HuH-7.5 (cell line): ENCODE measurements around the gene DNAJB4.
"Not testable (repeated sequence)": the region's sequence is repeated elsewhere in the genome, so short reads cannot be mapped to it uniquely, and the experiment has no call there.

Source experiments
- DNase-seq: peaks from one replicate; pipeline ENCODE4 v3.0.0; 2011; ENCODE audit warnings: low spot score

DNAJB4 gene

DNA sequence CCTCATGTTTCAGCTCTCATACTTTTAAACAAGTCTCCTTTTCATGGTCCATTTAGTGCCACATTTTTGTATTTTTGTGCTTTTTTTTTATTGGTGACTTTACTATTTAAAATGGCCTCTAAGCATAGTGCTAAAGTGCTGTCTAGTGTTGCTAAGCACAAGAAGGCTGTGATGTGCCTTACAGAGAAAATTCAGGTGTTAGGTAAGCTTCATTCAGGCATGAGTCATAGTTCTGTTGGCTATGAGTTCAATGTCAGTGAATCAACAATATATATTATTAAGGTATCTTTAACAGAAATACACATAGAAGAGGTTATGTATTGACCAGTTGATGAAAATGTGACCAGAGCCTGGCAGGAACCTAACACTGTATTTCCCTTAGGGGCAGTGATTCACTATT is 13.1 kb upstream of the DNAJB4 start:
- no peak for DNase-seq

DNA sequence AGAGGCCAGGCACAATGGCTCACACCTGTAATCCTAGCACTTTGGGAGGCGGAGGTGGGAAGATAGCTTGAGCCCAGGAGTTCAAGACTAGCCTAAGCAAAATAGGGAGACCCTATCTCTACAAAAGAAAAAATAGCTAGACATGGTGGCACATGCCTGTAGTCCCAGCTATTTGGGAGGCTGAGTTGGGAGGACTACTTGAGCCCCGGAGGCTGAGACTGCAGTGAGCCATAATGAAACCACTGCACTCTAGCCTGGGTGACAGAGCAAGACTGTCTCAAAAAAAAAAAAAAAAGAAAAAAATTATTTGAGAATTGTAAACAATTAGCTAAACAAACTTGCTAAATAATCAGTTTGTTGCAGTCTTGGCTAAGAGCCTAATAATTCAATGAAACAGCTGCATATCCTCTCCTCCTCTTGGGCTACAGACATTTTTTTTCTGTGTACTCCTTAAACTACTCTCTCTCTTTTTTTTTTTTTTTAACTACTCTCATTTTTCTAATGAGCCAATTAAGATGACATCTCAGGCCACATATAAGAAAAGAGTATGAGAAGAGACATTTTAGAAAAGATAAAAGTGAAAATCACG is 10.5 kb upstream of the DNAJB4 start:
- DNase-seq: no peak

DNA sequence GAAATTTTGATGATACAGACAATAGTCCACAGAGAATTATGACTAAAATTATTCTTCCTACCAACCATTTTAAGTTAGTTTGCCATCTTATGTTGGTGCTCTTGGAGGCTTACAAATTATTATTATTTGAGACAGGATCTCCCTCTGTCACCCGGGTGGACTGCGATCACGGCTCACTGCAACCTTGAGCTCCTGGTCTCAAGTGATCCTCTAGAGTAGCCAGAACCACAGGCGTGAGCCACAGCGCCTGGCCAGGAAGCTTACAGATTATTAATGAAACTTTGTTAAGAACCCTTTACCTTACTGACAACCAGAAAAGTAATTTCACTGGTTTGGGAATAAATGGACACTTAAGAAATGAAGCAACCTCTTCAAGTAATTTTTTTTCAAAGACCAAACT is 8.0 kb upstream of the DNAJB4 start:
- no peak for DNase-seq

DNA sequence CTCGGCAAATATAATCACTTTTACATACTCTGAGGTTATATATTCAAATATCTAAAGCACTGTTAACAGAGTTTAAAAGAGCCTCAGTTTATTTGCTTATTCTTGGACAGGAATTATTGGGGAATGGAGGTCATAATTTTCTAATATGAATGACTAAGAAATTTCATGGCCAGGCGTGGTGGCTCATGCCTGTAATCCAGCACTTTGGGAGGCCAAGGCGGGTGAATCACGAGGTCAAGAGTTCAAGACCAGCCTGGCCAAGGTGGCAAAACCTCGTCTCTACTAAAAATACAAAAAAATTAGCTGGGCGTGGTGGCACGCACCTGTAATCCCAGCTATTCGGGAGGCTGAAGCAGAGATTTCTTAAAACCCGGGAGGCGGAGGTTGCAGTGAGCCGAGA is 4.2 kb upstream of the DNAJB4 start:
- not testable (repeated sequence) for DNase-seq

DNA sequence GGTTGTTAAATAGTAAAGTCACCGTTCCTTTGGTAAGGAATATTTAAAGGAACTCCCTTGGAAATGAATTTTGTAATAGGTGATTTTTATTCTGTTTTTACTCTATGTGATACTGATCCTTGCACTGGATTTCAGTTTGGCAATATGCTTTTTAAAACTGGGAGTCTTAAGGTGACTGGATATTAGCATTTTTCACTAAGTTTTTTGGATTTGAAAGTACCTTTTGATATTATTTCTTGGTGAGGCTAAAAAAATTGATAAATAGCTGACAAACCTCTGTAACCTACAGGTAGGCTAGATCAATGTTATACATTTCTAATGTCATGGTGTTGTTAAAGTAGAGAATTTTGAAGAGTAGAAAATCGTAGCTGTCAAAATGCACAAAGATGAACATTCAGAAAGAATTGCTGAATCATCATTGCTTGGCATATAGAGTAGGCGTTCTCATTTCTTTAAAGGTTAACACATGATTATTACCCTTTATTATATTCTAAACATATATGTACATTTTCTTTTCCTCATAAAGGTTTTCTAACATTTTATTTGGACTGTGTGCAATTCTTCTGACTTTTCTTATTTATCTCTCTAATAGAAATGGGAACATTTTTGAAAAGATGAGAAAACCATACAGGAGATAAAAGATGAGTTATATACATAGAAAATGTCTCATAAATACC is 1.5 kb upstream of the DNAJB4 start:
- no peak for DNase-seq

DNA sequence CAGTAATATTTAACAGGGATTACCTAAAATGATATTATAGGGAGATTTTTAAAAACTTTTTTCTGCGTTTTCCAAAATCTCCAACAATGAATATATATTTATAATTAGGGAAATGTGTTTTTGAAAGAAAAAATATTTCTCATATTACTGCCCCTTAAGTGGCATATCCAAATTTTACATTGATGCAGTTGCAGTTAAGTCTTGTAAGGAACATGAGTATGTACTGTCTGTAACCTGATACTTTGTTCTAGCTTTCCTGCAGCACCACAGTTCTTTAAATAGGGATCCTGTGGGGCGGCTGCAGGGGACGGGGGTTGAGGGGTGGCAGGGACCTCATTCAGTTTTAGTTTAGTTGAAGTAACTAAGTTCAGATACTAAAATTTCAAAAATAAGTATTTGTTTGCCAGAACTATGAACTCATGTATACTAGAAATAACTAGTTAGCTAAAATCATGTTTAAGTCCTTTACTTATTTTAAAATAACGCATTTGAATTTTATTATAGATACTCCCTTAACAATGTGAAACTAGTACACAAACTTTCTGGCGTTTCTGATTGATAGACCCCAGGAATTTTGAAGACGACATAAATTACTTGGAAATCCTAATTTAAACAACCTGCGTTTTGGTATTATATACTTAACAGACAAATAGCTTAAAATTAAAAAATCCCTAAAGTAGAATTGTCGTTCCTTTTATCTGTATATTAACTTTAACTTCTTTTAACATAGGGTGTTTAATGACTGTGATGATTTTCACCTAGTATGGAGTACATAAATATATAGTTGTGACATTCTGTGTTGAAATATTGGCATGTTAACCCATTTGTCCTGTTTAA is 639 bp upstream of the DNAJB4 start:
- DNase-seq: peak; percentile 9

DNA sequence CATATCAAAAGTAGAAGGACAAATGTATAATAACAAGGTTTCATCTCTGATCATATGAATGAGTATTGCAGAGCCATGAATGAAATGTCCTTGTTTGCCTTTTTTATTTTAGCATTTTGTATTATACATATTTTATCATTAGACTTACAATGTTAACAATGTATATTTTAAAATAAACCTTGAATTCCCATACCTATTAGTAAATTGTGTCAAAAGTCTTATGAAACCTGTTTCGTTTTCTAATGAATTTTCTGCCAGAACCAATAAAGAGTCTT is 646 bp downstream of the DNAJB4 start:
- DNase-seq: no peak

DNA sequence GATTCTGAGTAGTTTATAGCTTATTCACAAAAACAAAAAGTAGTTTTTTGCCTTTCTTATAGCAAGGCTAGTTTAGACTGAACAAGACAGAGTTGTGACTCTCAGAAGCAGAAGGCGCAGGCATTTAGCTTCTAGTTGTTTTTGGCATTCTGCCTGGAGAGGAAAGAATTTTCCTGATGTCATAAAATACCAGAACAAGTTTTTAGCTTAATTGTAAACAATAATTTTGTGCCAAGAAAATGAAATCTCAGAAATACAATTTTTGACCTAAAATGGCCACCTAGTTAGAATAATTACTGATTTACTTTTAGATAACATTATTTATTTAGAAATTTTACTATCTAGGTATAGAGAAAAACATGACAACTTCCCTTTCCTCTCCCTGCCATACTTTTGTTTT is 1.0 kb downstream of the DNAJB4 start:
- no peak for DNase-seq

DNA sequence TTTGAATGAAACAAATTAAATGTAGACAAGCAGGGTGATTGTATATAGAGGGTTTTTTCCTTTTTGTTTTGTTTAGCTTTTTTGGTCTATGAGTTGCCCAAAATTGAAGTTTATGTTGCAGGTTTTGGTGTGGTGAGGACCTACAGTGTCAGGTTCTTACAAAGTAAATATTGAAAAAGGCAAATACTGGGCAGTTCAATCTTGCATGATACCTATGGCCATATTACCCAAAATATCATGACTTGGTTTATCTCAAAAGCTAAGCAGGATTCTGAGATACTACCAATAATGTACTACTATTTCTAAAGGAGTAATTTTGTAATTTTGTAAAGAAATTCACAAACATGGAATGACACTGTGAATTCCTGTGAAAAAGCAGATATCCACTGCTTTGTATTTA is 1.8 kb downstream of the DNAJB4 start:
- DNase-seq: no peak

DNA sequence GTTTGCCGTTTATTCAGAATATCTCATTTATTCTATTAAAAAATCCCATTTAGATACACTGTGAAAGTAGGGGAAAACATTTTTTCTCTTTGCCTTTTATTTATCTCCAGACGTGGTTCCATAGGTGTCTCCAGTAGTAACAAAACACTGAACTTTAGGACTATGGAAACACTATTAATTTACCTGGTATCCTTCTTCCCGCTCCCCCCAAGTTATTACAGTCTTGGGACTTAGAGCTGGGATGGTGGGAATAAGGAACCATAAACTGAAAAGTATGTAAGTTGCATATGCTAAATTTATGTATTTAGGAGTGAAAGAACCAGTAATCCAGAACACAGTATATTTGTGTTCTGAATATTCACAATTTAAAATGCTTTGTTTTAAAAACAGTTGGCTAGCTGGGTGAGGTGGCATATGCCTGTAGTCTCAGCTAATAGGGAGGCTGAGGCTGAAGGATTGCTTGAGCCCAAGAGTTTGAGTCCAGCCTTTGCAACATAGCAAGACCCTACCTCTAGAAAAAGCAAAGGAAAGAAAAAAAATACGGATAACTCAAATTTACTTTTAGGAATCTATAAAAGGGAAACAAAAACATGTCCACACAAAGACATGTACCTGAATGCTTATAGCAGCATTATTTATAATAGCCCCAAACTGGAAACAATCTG is 3.1 kb downstream of the DNAJB4 start:
- DNase-seq: no peak

DNA sequence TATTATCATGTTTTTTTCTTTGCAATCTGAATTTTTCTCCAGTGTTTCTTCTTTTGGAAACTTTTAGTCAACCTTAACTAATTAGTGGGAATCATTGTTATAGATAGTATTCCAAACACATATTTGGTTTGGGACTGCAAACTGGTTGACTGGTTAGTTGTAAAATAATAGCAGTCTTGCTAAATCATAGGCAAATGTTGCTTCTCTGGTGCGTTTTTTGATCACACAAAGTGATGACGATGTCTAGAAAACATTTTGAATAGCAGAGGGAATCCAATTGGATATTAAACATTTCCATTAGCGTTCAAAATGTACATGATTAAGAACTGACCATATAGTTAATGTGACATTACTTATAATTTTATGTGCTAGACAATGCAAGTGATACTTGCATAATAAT is 4.5 kb downstream of the DNAJB4 start:
- no peak for DNase-seq

DNA sequence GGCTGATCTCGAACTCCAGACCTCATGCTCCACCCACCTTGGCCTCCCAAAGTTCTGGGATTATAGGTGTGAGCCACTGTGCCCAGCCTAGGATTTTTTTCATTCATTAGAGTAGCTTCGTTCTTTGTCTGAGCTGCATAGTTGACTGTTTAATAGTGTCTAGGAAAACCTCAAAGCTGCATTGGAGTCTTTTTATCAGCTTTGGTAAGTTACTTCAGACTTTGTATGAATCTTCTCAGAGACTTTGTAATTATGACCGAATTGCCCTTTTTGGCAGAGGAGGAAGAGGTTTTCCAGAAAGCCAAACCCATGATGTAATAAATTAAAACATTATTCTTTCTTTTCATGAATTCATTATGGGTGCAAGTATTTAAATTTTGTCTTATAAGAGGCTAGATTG is 5.1 kb downstream of the DNAJB4 start:
- DNase-seq: no peak

DNA sequence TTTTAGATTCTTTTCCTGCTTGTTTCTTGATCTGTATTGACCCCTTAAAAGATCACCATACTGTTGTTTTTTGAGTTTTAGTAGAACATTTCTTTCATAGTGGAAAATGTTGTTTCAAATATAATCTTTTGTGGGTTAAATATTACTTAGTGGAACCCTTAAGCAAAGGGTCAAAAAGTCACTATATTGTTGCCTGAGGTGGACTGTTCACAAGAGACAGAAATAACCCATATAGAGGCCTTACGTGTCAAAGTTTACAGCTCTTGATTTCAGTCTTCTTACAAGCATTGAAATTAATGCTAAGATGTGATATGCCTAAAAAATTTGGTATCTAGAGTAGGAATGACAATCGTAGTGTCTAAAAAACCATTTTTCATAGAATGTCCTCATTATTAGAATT is 6.3 kb downstream of the DNAJB4 start:
- DNase-seq: no peak

DNA sequence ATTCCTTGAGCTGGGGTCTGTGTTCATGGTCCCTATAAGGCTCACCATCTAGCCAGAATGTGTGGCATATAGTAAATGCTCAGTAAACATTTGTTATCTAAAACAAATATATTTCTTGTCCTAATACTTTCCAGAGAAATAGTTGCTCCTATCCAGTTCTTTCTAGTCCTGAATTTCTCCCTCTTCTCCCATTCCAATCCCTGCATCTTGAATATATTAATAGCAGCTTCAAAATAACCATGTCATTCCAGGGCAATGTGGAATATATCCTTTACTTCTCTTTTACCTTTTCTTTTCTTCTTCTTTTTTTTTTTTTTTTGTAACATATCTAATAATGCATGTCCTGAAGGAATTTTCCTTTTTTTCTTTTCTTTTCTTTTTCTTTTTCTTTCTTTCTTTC is 10.4 kb downstream of the DNAJB4 start:
- DNase-seq: no peak

DNA sequence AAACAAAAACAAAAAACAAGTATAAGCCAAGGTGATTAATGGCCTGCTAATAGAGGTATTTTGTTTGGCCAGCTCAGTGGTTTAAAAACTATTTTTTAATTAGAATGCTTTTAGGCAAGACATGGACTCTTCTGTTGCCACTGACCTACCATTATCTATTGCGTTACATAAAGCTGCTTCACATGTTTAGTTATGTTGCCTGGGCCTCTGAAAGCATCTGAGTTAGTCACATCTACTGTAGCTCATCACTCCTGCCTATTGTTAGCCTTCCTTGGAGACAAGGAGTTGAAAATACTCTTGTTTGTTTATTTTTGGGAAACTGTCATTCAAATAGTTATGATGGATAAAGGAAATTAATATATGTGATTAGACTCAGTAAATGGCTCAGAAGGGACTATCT is 14.3 kb downstream of the DNAJB4 start:
- no peak for DNase-seq

DNA sequence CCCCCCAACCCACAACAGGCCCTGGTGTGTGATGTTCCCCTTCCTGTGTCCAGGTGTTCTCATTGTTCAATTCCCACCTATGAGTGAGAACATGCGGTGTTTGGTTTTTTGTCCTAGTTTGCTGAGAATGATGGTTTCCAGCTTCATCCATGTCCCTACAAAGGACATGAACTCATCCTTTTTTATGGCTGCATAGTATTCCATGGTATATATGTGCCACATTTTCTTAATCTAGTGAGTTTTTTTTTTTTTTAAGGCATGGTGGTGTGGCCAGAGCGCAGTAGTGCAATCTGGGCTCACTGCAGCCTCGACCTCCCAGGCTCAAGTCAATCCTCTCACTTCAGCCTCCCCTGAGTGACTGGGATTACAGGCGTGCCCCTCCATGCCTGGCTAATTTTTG is 16.4 kb downstream of the DNAJB4 start:
- DNase-seq: not testable (repeated sequence)

DNA sequence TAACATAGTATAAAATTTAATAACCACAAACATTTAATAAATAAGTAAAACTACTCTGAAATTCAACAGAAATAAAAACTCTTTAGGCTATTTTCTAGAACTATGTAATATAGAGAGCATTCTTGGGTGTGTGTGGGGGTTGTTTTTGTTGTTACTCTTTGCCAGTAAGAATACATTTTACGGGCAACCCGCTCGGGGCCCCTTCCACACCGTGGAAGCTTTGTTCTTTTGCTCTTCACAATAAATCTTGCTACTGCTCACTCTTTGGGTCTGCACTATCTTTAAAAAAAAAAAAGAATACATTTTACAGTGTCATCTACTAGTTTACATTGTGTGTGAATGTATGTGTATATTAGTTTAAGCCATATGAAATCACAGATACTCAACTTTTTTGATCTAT is 25.1 kb downstream of the DNAJB4 start:
- DNase-seq: no peak

DNA sequence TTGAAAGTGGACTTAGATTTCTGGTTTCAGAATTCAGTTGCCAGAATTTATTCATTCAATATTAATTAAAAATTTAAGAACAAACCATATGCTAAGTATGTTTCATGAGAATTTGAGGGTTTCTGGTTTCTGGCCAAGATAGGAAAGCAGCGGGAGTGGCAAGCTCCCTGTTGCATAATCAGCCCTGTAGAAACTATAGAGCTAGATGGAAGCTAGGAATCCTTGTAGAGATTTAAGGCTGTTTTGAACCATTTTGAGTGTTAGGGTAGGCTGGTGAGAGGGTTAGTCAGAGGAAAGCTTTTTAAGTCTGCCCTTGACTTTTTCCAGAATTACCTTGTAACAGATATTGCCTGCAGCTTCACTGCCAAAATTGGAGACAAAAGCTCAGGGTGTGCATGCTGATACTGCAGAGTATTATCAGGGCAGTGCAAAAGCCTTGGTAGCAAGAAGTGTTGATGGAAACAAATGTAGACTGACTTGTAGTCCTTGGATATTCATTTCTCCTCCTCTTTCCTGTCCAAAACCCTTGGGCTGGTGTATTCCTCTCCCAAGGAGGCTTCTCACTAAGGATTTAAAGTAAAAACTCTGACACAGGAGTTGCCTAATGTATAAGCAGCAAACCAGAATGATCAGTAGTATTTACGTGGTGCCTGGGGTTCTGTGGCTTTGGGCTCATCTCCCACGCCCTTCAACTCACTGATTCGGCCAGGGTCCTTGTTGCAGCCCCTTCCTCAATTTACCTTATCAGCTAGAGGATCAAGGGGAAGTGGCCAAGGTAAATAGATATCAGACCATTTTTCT is 28.5 kb downstream of the DNAJB4 start:
- no peak for DNase-seq

DNA sequence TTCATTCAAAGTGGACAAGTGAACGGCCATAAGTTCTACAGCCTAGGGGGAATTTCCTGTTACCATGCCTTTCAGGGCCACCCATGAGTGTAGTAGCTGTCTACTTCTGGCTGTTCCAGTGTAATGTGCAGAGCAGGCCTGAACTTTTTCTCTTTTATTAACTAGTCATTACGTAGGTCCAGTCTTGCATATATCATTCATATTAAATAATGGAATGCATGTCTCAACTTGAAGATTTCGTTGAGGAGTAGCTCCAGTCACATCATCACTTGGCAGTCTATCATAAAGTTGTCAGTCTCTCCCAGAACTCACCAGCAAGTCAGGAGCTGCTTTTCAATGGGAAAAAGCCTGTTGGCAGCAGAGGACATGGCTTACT is 29.0 kb downstream of the DNAJB4 start:
- no peak for DNase-seq

DNA sequence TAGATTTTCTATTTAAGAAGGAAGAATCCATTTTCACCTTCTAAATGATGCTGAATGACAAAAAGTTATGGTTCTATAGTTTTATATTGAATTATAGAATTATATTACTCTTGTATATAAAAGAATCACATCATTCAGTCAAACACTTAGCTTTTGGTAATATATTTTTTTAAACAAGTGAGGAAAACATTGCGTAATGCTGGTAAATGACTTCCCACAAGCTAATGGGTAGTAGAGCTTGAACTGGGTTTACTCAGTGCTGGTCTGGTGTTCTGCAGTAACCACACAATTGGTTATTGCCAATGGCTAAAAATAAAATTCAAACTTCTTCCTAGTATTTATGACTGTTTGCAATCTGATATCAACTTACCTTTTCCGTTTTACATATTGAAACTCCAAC is 30.4 kb downstream of the DNAJB4 start:
- no peak for DNase-seq

DNA sequence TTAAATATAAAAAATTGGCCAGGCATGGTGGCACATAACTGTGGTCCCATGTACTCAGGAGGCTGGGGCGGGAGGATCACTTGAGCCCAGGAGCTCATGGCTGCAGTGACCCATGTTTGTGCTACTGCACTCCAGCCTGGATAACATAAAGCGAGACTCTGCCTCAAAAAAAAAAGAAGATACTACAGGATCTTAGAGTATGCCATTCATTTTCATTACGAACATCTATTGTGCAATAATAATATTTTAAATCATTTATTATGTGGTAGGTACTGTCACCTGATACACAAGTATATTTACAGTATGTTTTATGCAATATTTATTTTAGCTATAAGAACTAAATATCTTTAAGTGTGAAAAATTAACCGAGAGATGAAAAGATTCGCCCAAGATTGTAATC is 31.7 kb downstream of the DNAJB4 start:
- DNase-seq: no peak

DNA sequence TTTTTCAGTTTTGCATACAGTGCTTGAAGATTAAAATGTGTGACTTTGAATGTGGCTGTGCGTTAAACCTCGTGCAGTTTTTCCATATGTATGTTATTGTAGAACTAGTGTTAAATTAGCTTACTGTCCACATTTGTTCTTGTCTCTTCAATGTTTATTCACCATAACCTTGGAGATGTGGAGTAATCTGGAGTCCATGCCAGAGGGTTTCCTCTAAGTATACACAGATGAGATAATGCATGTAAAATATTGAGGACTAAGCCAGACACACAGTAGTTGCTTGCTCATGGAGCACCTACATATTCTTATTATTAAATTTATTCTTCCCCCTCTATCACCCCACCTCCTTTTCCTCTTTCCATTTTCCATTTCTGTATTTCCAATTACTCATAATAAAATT is 33.3 kb downstream of the DNAJB4 start:
- DNase-seq: no peak
